Measurements from ENCODE around the gene SUMO4.

DNA sequence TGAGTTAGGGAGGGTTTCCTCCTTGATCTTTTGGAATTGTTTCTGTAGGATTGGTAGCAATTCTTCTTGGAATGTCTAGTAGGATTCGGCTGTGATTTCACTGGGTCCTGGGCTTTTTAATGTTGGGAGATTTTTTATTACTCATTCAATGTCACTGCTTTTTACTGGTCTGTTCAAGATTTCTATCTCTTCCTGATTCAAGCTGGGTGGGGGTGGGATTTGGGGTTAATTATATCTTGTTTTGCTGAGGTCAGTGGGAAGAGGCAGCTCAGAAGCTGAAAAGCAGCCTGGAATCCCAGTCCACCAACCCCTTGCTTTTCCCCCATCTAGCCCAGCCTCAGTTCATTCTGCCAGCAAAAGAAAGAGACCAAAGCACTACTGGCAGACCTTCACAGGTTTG is 39.6 kb downstream of the SUMO4 start:
- TF ChIP-seq, protein P1, sequence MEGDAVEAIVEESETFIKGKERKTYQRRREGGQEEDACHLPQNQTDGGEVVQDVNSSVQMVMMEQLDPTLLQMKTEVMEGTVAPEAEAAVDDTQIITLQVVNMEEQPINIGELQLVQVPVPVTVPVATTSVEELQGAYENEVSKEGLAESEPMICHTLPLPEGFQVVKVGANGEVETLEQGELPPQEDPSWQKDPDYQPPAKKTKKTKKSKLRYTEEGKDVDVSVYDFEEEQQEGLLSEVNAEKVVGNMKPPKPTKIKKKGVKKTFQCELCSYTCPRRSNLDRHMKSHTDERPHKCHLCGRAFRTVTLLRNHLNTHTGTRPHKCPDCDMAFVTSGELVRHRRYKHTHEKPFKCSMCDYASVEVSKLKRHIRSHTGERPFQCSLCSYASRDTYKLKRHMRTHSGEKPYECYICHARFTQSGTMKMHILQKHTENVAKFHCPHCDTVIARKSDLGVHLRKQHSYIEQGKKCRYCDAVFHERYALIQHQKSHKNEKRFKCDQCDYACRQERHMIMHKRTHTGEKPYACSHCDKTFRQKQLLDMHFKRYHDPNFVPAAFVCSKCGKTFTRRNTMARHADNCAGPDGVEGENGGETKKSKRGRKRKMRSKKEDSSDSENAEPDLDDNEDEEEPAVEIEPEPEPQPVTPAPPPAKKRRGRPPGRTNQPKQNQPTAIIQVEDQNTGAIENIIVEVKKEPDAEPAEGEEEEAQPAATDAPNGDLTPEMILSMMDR (IDR thresholded peaks at IDR 0.05; ENCODE audit: low read depth, low read length) = no peak
- TF ChIP-seq MAX (IDR thresholded peaks at IDR 0.05; ENCODE audit: low read depth, low read length) (no peak), POLR2A (IDR thresholded peaks at IDR 0.05; ENCODE audit: extremely low read depth, insufficient read length) (no peak)

Measured in NB4 (cell line).